Endodermal cell (in vitro differentiated cells): ENCODE measurements around the gene ROCK2. TPM values are rescaled to one million over a fixed set of nuclear protein-coding genes. Genes with fewer than 3 reads are reported as not detected.

Source experiments
- DNase-seq: peaks from one replicate; pipeline ENCODE4 v3.0.0-alpha.2; 2017
- H3K27ac ChIP-seq: 2 replicates; pipeline ENCODE4 v1.5.1; 2013; ENCODE audit warnings: mild to moderate bottlenecking, low read depth, low read length, moderate library complexity
- H3K27me3 ChIP-seq: 2 replicates; pipeline ENCODE4 v1.6.1; 2013; ENCODE audit warnings: mild to moderate bottlenecking, low read length, moderate library complexity; ENCODE audit not compliant: insufficient read depth, control insufficient read depth, poor library complexity, severe bottlenecking
- H3K36me3 ChIP-seq: 2 replicates; pipeline ENCODE4 v1.7.0; 2013; ENCODE audit warnings: mild to moderate bottlenecking, low read length, moderate library complexity; ENCODE audit not compliant: control insufficient read depth, insufficient read depth
- H3K4me1 ChIP-seq: one replicate; pipeline ENCODE4 v1.7.0; 2013; ENCODE audit warnings: low read length; ENCODE audit not compliant: control insufficient read depth, insufficient read depth
- H3K4me3 ChIP-seq: 2 replicates; pipeline ENCODE4 v1.5.1; 2013; ENCODE audit warnings: mild to moderate bottlenecking, low read length, moderate library complexity
- H3K9ac ChIP-seq: 2 replicates; pipeline ENCODE4 v1.6.1; 2013; ENCODE audit warnings: mild to moderate bottlenecking, low read length, moderate library complexity; ENCODE audit not compliant: poor library complexity, severe bottlenecking; ENCODE audit errors: extremely low read depth
- H3K9me3 ChIP-seq: 2 replicates; pipeline ENCODE4 v1.6.1; 2013; ENCODE audit warnings: mild to moderate bottlenecking, low read length, moderate library complexity; ENCODE audit not compliant: control insufficient read depth
- H3K27ac Mint-ChIP-seq: 2 replicates; pipeline ENCODE4 v1.8.0; 2020; ENCODE audit warnings: mixed read lengths
- H3K27me3 Mint-ChIP-seq: 2 replicates; pipeline ENCODE4 v1.8.0; 2021; ENCODE audit warnings: mild to moderate bottlenecking, mixed read lengths; ENCODE audit not compliant: insufficient read depth
- H3K36me3 Mint-ChIP-seq: 2 replicates; pipeline ENCODE4 v1.8.0; 2020; ENCODE audit warnings: low read depth, mixed read lengths
- H3K4me1 Mint-ChIP-seq: 2 replicates; pipeline ENCODE4 v1.8.0; 2020; ENCODE audit warnings: mixed read lengths
- H3K4me3 Mint-ChIP-seq: 2 replicates; pipeline ENCODE4 v1.8.0; 2020; ENCODE audit warnings: mild to moderate bottlenecking, moderate library complexity, mixed read lengths
- H3K9me3 Mint-ChIP-seq: 2 replicates; pipeline ENCODE4 v1.8.0; 2020; ENCODE audit warnings: mild to moderate bottlenecking, mixed read lengths
- CTCF ChIP-seq: fragments of 200-600 bp; sonication (generic); conservative IDR thresholded peaks from 2 replicates; pipeline ENCODE4 v1.5.0; 2021; ENCODE audit warnings: antibody characterized with exemption, mild to moderate bottlenecking
- WGBS, 2 experiments: methylation state at CpG; one replicate each; pipeline versions ENCODE4 v1.1.5 to v1.1.7; 2013; ENCODE audit warnings: missing lambda C conversion rate in 2 of 2, mixed read lengths in 1 of 2; ENCODE audit not compliant: insufficient coverage in 1 of 2, insufficient read length in 1 of 2; 5-methylcytosine and 5-hydroxymethylcytosine counted together
- total RNA-seq, 2 donors: library from RNA; stranded (reverse); fragmentation: NEBNext Ultra II Directional in 1 of 2; extraction: Animal tissue kit (Norgen Biotek cat#: 25700) in 1 of 2; gene quantifications; 2 replicates in 1 of 2; 3 replicates in 1 of 2; pipeline ENCODE4 v1.2.1, GENCODE V29; 2021

Gene ROCK2
- total RNA-seq, 2 donors from 2014 or later, result 27.2 to 32.6 TPM

- no peak for TF ChIP-seq CTCF
- H3K27ac Mint-ChIP-seq, result no peak overlapping the region
- H3K36me3 Mint-ChIP-seq, result peaks cover 16% of the 10 kb centered on the region
- H3K27me3 ChIP-seq, result no peaks in the 10 kb centered on the region
- no peak for DNase-seq
- H3K4me1 Mint-ChIP-seq, result peaks cover 24% of the 10 kb centered on the region
- peaks cover 2% of the 10 kb centered on the region for H3K4me1 ChIP-seq
- no peaks in the 10 kb centered on the region for H3K27me3 Mint-ChIP-seq
- peaks cover 8% of the 10 kb centered on the region for H3K36me3 ChIP-seq
- peaks cover 22% of the 10 kb centered on the region for H3K9me3 ChIP-seq
- WGBS, 2 experiments, result 89 to 95% methylated on average over 1 of the region's 1 CpG
- no peak overlapping the region for H3K4me3 ChIP-seq
- no peak overlapping the region for H3K4me3 Mint-ChIP-seq
- H3K27ac ChIP-seq, result no peak overlapping the region
- no peak overlapping the region for H3K9ac ChIP-seq
- H3K9me3 Mint-ChIP-seq, result peaks cover 11% of the 10 kb centered on the region
Measured at GRCh38 chr2:11336189-11336588, 8.2 kb downstream of the ROCK2 start.

GRCh38 chr2:11333427-11334183, 10.8 kb downstream of the ROCK2 start:
- Histone ChIP-seq H3K27me3 (peaks cover 11% of the 10 kb centered on the region), H3K9ac (no peak overlapping the region), H3K4me1 (no peaks in the 10 kb centered on the region), H3K9me3 (peaks cover 22% of the 10 kb centered on the region), H3K36me3 (peaks cover 8% of the 10 kb centered on the region), H3K27ac (no peak overlapping the region), H3K4me3 (no peak overlapping the region)
- no peak for DNase-seq
- Mint-ChIP-seq H3K27me3 (no peaks in the 10 kb centered on the region), H3K27ac (no peak overlapping the region), H3K9me3 (peaks cover 11% of the 10 kb centered on the region), H3K4me1 (peaks cover 2% of the 10 kb centered on the region), H3K4me3 (no peak overlapping the region), H3K36me3 (peaks cover 16% of the 10 kb centered on the region)
- 94 to 100% methylated on average over 1 to 2 of the region's 2 CpGs for WGBS, 2 experiments
- TF ChIP-seq CTCF, result no peak

GRCh38 chr2:11332596-11332995, 11.8 kb downstream of the ROCK2 start:
- DNase-seq, result no peak
- Mint-ChIP-seq H3K4me3 (no peak overlapping the region), H3K9me3 (peaks cover 6% of the 10 kb centered on the region), H3K27ac (no peak overlapping the region), H3K4me1 (no peaks in the 10 kb centered on the region), H3K27me3 (no peaks in the 10 kb centered on the region), H3K36me3 (peaks cover 13% of the 10 kb centered on the region)
- peaks cover 21% of the 10 kb centered on the region for H3K27me3 ChIP-seq
- H3K9ac ChIP-seq, result no peak overlapping the region
- no peak for TF ChIP-seq CTCF
- peaks cover 3% of the 10 kb centered on the region for H3K36me3 ChIP-seq
- H3K4me1 ChIP-seq, result no peaks in the 10 kb centered on the region
- no peak overlapping the region for H3K27ac ChIP-seq
- H3K9me3 ChIP-seq, result peaks cover 13% of the 10 kb centered on the region
- no peak overlapping the region for H3K4me3 ChIP-seq
- 100% methylated on average over 1 of the region's 1 CpG; no CpG with 5 or more reads in 1 of the 2 experiments for WGBS, 2 experiments
